Activated T-cell treated with anti-CD3 and anti-CD28 coated beads, Interleukin-2, amount 50 U/mL, for 72 hours (primary cell): ENCODE results near the gene UGT2B17. TPM values are rescaled to one million over a fixed set of nuclear protein-coding genes. Genes with fewer than 3 reads are reported as not detected.
"Not testable (repeated sequence)": the region's sequence is repeated elsewhere in the genome, so short reads cannot be mapped to it uniquely, and the experiment has no call there.

Source experiments
- ATAC-seq, 2 donors: fragments of 150-1000 bp; cut with Tn5 transposase; replicated peaks in 1 of 2; 2 replicates each; pipeline ENCODE4 v1.10.0; 2021; ENCODE audit warnings: moderate library complexity in 2 of 2, mild to moderate bottlenecking in 1 of 2
- DNase-seq, 2 donors: peaks; one replicate each; pipeline ENCODE4 v3.0.0; 2021 to 2022; ENCODE audit warnings: mixed read lengths in 1 of 2
- H3K27ac Mint-ChIP-seq: one replicate; pipeline ENCODE4 v1.8.0; 2022; ENCODE audit warnings: mild to moderate bottlenecking, moderate library complexity, mixed read lengths
- H3K27me3 Mint-ChIP-seq: one replicate; pipeline ENCODE4 v1.8.0; 2022; ENCODE audit warnings: low read depth, mixed read lengths
- H3K36me3 Mint-ChIP-seq, 2 donors: one replicate each; pipeline ENCODE4 v1.8.0; 2022; ENCODE audit warnings: mixed read lengths in 2 of 2, mild to moderate bottlenecking in 1 of 2; ENCODE audit not compliant: insufficient read depth in 2 of 2
- H3K4me1 Mint-ChIP-seq: one replicate; pipeline ENCODE4 v1.8.0; 2022; ENCODE audit warnings: low read depth, mixed read lengths
- H3K4me3 Mint-ChIP-seq, 2 donors: one replicate each; pipeline ENCODE4 v1.8.0; 2022; ENCODE audit warnings: mild to moderate bottlenecking in 2 of 2, mixed read lengths in 2 of 2, moderate library complexity in 2 of 2
- H3K9me3 Mint-ChIP-seq, 2 donors: one replicate each; pipeline ENCODE4 v1.8.0; 2022; ENCODE audit warnings: mixed read lengths in 2 of 2
- total RNA-seq, 2 donors: library from RNA; stranded (reverse); gene quantifications; one replicate each; pipeline ENCODE4 v1.2.3, GENCODE V29; 2022

The UGT2B17 gene
- total RNA-seq, 2 donors from 2014 or later = not detected

- H3K27ac Mint-ChIP-seq, H3K36me3 Mint-ChIP-seq, H3K4me3 Mint-ChIP-seq, H3K27me3 Mint-ChIP-seq, H3K9me3 Mint-ChIP-seq, ATAC-seq, H3K4me1 Mint-ChIP-seq, DNase-seq: not testable (repeated sequence)
Measured at GRCh38 chr4:68553830-68554229, 22.3 kb downstream of the UGT2B17 start.

- H3K4me3 Mint-ChIP-seq, H3K36me3 Mint-ChIP-seq, H3K27me3 Mint-ChIP-seq, H3K4me1 Mint-ChIP-seq, ATAC-seq, H3K9me3 Mint-ChIP-seq, H3K27ac Mint-ChIP-seq, DNase-seq: not testable (repeated sequence)
Measured at GRCh38 chr4:68552818-68553811, 23.0 kb downstream of the UGT2B17 start.

- not testable (repeated sequence) for H3K4me1 Mint-ChIP-seq, H3K9me3 Mint-ChIP-seq, ATAC-seq, H3K27ac Mint-ChIP-seq, H3K27me3 Mint-ChIP-seq, H3K4me3 Mint-ChIP-seq, DNase-seq, H3K36me3 Mint-ChIP-seq
Measured at GRCh38 chr4:68542742-68543141, 33.4 kb downstream of the UGT2B17 start.

- H3K4me1 Mint-ChIP-seq = no peaks in the 10 kb centered on the region
- H3K4me3 Mint-ChIP-seq = no peak overlapping the region
- ATAC-seq = no peak
- peaks cover 0 to 6% of the 10 kb centered on the region in 2 donors for H3K9me3 Mint-ChIP-seq
- no peaks in the 10 kb centered on the region for H3K36me3 Mint-ChIP-seq
- no peaks in the 10 kb centered on the region for H3K27me3 Mint-ChIP-seq
- no peak overlapping the region for H3K27ac Mint-ChIP-seq
- no peak for DNase-seq
Measured at GRCh38 chr4:68536375-68536774, 39.7 kb downstream of the UGT2B17 start.

GRCh38 chr4:68535974-68536373, 40.1 kb downstream of the UGT2B17 start:
- no peaks in the 10 kb centered on the region for H3K27me3 Mint-ChIP-seq
- DNase-seq (no peak), ATAC-seq (no peak)
- no peaks in the 10 kb centered on the region for H3K36me3 Mint-ChIP-seq
- peaks cover 0 to 6% of the 10 kb centered on the region in 2 donors for H3K9me3 Mint-ChIP-seq
- no peaks in the 10 kb centered on the region for H3K4me1 Mint-ChIP-seq
- H3K27ac Mint-ChIP-seq = no peak overlapping the region
- no peak overlapping the region for H3K4me3 Mint-ChIP-seq

GRCh38 chr4:68522232-68522631, 53.9 kb downstream of the UGT2B17 start:
- not testable (repeated sequence) for H3K9me3 Mint-ChIP-seq, H3K4me3 Mint-ChIP-seq, H3K27ac Mint-ChIP-seq, H3K36me3 Mint-ChIP-seq, H3K4me1 Mint-ChIP-seq, DNase-seq, H3K27me3 Mint-ChIP-seq, ATAC-seq

- Mint-ChIP-seq H3K36me3 (no peaks in the 10 kb centered on the region), H3K9me3 (no peaks in the 10 kb centered on the region), H3K4me3 (no peak overlapping the region), H3K27me3 (no peaks in the 10 kb centered on the region), H3K4me1 (no peaks in the 10 kb centered on the region), H3K27ac (no peak overlapping the region)
- DNase-seq (no peak), ATAC-seq (no peak)
Measured at GRCh38 chr4:68520985-68521384, 55.1 kb downstream of the UGT2B17 start.

- H3K27me3 Mint-ChIP-seq = no peaks in the 10 kb centered on the region
- H3K27ac Mint-ChIP-seq = no peak overlapping the region
- no peaks in the 10 kb centered on the region for H3K36me3 Mint-ChIP-seq
- no peaks in the 10 kb centered on the region for H3K9me3 Mint-ChIP-seq
- H3K4me3 Mint-ChIP-seq = no peak overlapping the region
- DNase-seq = no peak
- no peak for ATAC-seq
- no peaks in the 10 kb centered on the region for H3K4me1 Mint-ChIP-seq
Measured at GRCh38 chr4:68518889-68519288, 57.2 kb downstream of the UGT2B17 start.

- H3K27ac Mint-ChIP-seq, H3K4me1 Mint-ChIP-seq, ATAC-seq, DNase-seq, H3K36me3 Mint-ChIP-seq, H3K9me3 Mint-ChIP-seq, H3K27me3 Mint-ChIP-seq, H3K4me3 Mint-ChIP-seq: not testable (repeated sequence)
Measured at GRCh38 chr4:68505452-68505851, 70.7 kb downstream of the UGT2B17 start.

GRCh38 chr4:68504836-68505235, 71.3 kb downstream of the UGT2B17 start:
- H3K27ac Mint-ChIP-seq, ATAC-seq, H3K27me3 Mint-ChIP-seq, H3K4me3 Mint-ChIP-seq, H3K36me3 Mint-ChIP-seq, H3K4me1 Mint-ChIP-seq, DNase-seq, H3K9me3 Mint-ChIP-seq: not testable (repeated sequence)

GRCh38 chr4:68503462-68503861, 72.7 kb downstream of the UGT2B17 start:
- H3K27me3 Mint-ChIP-seq, ATAC-seq, H3K4me1 Mint-ChIP-seq, H3K9me3 Mint-ChIP-seq, H3K36me3 Mint-ChIP-seq, H3K27ac Mint-ChIP-seq, H3K4me3 Mint-ChIP-seq, DNase-seq: not testable (repeated sequence)

GRCh38 chr4:68499021-68499420, 77.1 kb downstream of the UGT2B17 start:
- H3K27me3 Mint-ChIP-seq = no peaks in the 10 kb centered on the region

GRCh38 chr4:68498413-68499007, 77.6 kb downstream of the UGT2B17 start:
- no peaks in the 10 kb centered on the region for H3K4me1 Mint-ChIP-seq
- ATAC-seq = peak; percentile 71 to 74
- no peaks in the 10 kb centered on the region for H3K9me3 Mint-ChIP-seq

More at GRCh38 chr4:68499021-68499420, 77.1 kb downstream of the UGT2B17 start:
- Mint-ChIP-seq H3K9me3 (no peaks in the 10 kb centered on the region), H3K27ac (no peak overlapping the region), H3K4me3 (no peak overlapping the region), H3K36me3 (no peaks in the 10 kb centered on the region), H3K4me1 (no peaks in the 10 kb centered on the region)
- no peak for DNase-seq
- no peak for ATAC-seq

More at GRCh38 chr4:68498413-68499007, 77.6 kb downstream of the UGT2B17 start:
- Mint-ChIP-seq H3K27me3 (no peaks in the 10 kb centered on the region), H3K27ac (no peak overlapping the region), H3K4me3 (no peak overlapping the region), H3K36me3 (no peaks in the 10 kb centered on the region)
- peak; percentile 61 to 63 for DNase-seq
